ENCODE results near the gene ZSWIM1. TPM values are rescaled to one million over a fixed set of nuclear protein-coding genes. Genes with fewer than 3 reads are reported as not detected.

The ZSWIM1 gene
- total and polyA plus RNA-seq, 10 of the 15 experiments (the other 5 are each of a cell fraction or from before 2014, with no cell fraction given), result 2.4 to 16.0 (median 9.8) TPM

GRCh38 chr20:45833030-45833882, 47.8 kb upstream of the ZSWIM1 start, which contains the start of gene SNX21:
SNX21 (plus strand) TSS chr20:45833799; CDS start chr20:45833920, 121 bp downstream.
- Histone ChIP-seq H3K36me3 (ENCODE audit: control insufficient read depth in 2 of 2, insufficient read depth in 2 of 2, low read length in 1 of 2) (no peaks in the 10 kb centered on the region), H3K4me3 (peak within 1 kb of the TSS; percentile 95), H2AFZ (ENCODE audit: control insufficient read depth, low read depth, low read length) (peak within 1 kb of the TSS; percentile 80), H3K9ac (ENCODE audit: control insufficient read depth, insufficient read depth, low read length) (peak within 1 kb of the TSS; percentile 66; the same call in 1 of the 2 replicates), H3K79me2 (ENCODE audit: control insufficient read depth, insufficient read depth, low read length) (no peaks in the 10 kb centered on the region), H3K9me3 (replicated peaks; ENCODE audit: control insufficient read depth, insufficient read depth, low read length) (no peaks in the 10 kb centered on the region), H3K4me1 (ENCODE audit: control insufficient read depth, insufficient read depth, low read length) (peaks cover 3% of the 10 kb centered on the region), H4K20me1 (ENCODE audit: control insufficient read depth, insufficient read depth) (no peaks in the 10 kb centered on the region), H3K27ac (ENCODE audit: control insufficient read depth, insufficient read depth) (no peak within 1 kb of the TSS), H3K4me2 (ENCODE audit: control insufficient read depth, insufficient read depth) (peak within 1 kb of the TSS; percentile 99), H3K27me3 (replicated peaks in 1 of 2; ENCODE audit: control insufficient read depth in 2 of 2, insufficient read depth in 2 of 2, low read length in 1 of 2) (no peaks in the 10 kb centered on the region)
- ChIA-PET CTCF (interaction anchor here (1.3 kb wide), 1 partner anchor 9 kb away, joined by 6 read pairs; no protein-coding TSS in a partner anchor), POLR2A (interaction anchor here (1.0 kb wide), 1 partner anchor 9 kb away, joined by 3 read pairs; no protein-coding TSS in a partner anchor), RAD21 (ENCODE audit: unreplicated experiment) (no interaction called here), SMC1A (ENCODE audit: uncharacterized antibody, unreplicated experiment) (interaction anchor here (0.7 to 1.3 kb wide), 2 partner anchors 101 to 266 kb away, joined by 3 to 4 read pairs; partner anchors contain the start of gene PCIF1)
- in situ Hi-C loops (cut with MboI) (no loop called here), intact Hi-C loops (cut with micrococcal nuclease; ENCODE audit: unreplicated experiment) (no loop called here)
- ATAC-seq (peak; percentile 85), DNase-seq (ENCODE audit: low read depth, low spot score) (no peak), FAIRE-seq (no peak)
- WGBS (ENCODE audit: insufficient coverage, insufficient replicate concordance, low lambda C conversion rate, missing lambda C conversion rate), result 25% methylated on average over 19 of the region's 35 CpGs
- TF ChIP-seq IKZF2 (IDR thresholded peaks at IDR 0.05), result peak; percentile 17 to 47; a peak in 3 of 4 replicates
- 0 out of 2 replicates have a peak, but pooled peaks have one; percentile 4 for TF ChIP-seq YY1 (IDR thresholded peaks at IDR 0.05; ENCODE audit: low read depth, low read length)
- TF ChIP-seq FOXM1 (IDR thresholded peaks at IDR 0.05; ENCODE audit: low read depth, low read length), result no peak
- peak; percentile 59; the same call in 1 of the 2 replicates for TF ChIP-seq IKZF1 (conservative IDR thresholded peaks at IDR 0.05)
- no TSS peak for BruUV-seq (replicated peaks)

Measured in GM12878 (cell line).